Measurements from ENCODE around the gene RASGEF1B. TPM values are rescaled to one million over a fixed set of nuclear protein-coding genes. Genes with fewer than 3 reads are reported as not detected.
A peak's percentile ranks its signal among the peaks of the same experiment; 100 is the strongest.

The RASGEF1B gene
- total and polyA plus RNA-seq, 4 experiments from 2014 or later, result 2.2 to 9.4 (median 6.6) TPM

DNA sequence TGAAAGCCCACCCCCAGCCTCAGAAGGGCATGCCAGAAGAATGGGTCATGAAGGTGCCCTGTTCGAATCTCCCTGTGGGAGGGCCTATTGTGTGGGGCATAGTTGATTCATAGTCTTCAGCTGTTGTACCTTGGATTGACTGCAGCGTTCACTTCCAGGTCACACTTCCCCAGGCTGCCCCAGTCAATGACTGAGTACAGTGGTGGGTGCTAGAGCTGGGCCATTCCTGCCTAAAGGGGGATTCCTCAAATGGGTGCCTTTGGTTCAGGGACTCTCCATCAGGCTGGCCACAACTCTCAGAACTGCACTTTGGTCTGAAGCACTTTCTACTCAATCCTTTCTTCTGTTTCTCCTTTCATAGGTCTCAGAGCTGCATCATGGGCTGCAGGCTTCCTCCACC lies 35.0 kb upstream of the RASGEF1B start:
- no peaks in the 10 kb centered on the region for H3K9me3 ChIP-seq (ENCODE audit: control insufficient read depth in 1 of 2, low read length in 2 of 2)
- no peaks in the 10 kb centered on the region for H3K36me3 Mint-ChIP-seq
- CTCF ChIA-PET (ENCODE audit: partially characterized antibody), result interaction anchor here (1.0 to 1.6 kb wide), 5 partner anchors 9 to 338 kb away, joined by 3 to 8 read pairs (median 3); no protein-coding TSS in a partner anchor
- no peaks in the 10 kb centered on the region for H3K36me3 ChIP-seq (ENCODE audit: insufficient read depth, low read length)
- intact Hi-C loops (cut with micrococcal nuclease), result no loop called here
- H3K27ac Mint-ChIP-seq, result peak overlapping the region in 5 of 7 donors; percentile 16 to 75 (median 59)
- no peak overlapping the region for H3K27ac ChIP-seq (ENCODE audit: low read depth, low read length)
- H3K4me1 ChIP-seq (ENCODE audit: insufficient read depth, low read length), result peaks cover 20% of the 10 kb centered on the region
- peak overlapping the region in 1 of 8 donors; percentile 43 for H3K4me3 Mint-ChIP-seq
- DNase-seq, result no peak
- no peak overlapping the region for H3K4me3 ChIP-seq (ENCODE audit: low read length in 2 of 2)
- peaks cover 15 to 28% (median 16%) of the 10 kb centered on the region in 4 donors for H3K4me1 Mint-ChIP-seq
- POLR2A ChIA-PET (ENCODE audit: partially characterized antibody), result interaction anchor here (1.5 to 4.5 kb wide), 3 partner anchors 14 to 35 kb away, joined by 5 to 31 read pairs (median 11); partner anchors contain the start of gene RASGEF1B
- no peaks in the 10 kb centered on the region for H3K9me3 Mint-ChIP-seq
- peaks cover 0 to 5% of the 10 kb centered on the region in 2 donors for H3K27me3 Mint-ChIP-seq
- no peaks in the 10 kb centered on the region for H3K27me3 ChIP-seq (ENCODE audit: insufficient read depth, low read length)

DNA sequence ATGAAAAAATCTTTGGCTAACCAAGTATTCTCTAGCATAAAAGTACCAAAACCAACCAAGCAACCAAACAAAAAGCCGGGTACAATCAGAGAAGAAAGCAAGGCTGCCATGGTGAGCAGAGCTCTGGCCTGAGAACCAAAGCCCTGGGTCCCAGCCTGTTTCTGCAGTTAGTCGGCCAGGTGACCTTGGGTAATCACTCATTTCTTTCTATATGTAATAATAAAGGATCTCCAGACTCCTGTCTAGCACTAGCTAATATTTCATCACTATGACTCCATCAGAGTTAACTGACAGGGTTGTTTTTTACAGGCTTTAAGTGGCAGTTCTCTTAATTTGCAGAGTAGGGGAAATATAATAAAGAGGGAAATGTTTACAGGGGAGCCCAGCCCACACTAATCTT lies 34.0 kb upstream of the RASGEF1B start:
- ChIA-PET CTCF (ENCODE audit: partially characterized antibody) (interaction anchor here (0.8 to 3.7 kb wide), 5 partner anchors 10 to 52 kb away, joined by 3 to 21 read pairs (median 8); partner anchors contain the start of gene RASGEF1B), POLR2A (ENCODE audit: partially characterized antibody) (interaction anchor here (0.9 to 4.5 kb wide), 4 partner anchors 13 to 779 kb away, joined by 3 to 31 read pairs (median 7); partner anchors contain the start of gene RASGEF1B)
- Histone ChIP-seq H3K27ac (ENCODE audit: low read depth, low read length) (peak overlapping the region; percentile 24), H3K9me3 (ENCODE audit: control insufficient read depth in 1 of 2, low read length in 2 of 2) (no peaks in the 10 kb centered on the region), H3K4me1 (ENCODE audit: insufficient read depth, low read length) (peaks cover 20% of the 10 kb centered on the region), H3K4me3 (ENCODE audit: low read length in 2 of 2) (no peak overlapping the region), H3K27me3 (ENCODE audit: insufficient read depth, low read length) (no peaks in the 10 kb centered on the region), H3K36me3 (ENCODE audit: insufficient read depth, low read length) (no peaks in the 10 kb centered on the region)
- Mint-ChIP-seq H3K27me3 (peaks cover 0 to under 1% of the 10 kb centered on the region in 2 donors), H3K36me3 (no peaks in the 10 kb centered on the region), H3K4me3 (peak overlapping the region in 6 of 8 donors; percentile 61 to 80 (median 71)), H3K27ac (peak overlapping the region; percentile 78 to 91 (median 89)), H3K9me3 (no peaks in the 10 kb centered on the region), H3K4me1 (peaks cover 15 to 28% (median 16%) of the 10 kb centered on the region in 4 donors)
- intact Hi-C loops (cut with micrococcal nuclease), result loop anchor here (1.0 kb wide), 2 partner anchors 13 to 33 kb away; no protein-coding TSS in a partner anchor
- no peak for DNase-seq

GRCh38 chr4:81505004-81505598 lies 33.4 kb upstream of the RASGEF1B start:
- Histone ChIP-seq H3K27ac (ENCODE audit: low read depth, low read length) (peak overlapping the region; percentile 24), H3K36me3 (ENCODE audit: insufficient read depth, low read length) (no peaks in the 10 kb centered on the region), H3K4me1 (ENCODE audit: insufficient read depth, low read length) (peaks cover 20% of the 10 kb centered on the region), H3K27me3 (ENCODE audit: insufficient read depth, low read length) (no peaks in the 10 kb centered on the region), H3K9me3 (ENCODE audit: control insufficient read depth in 1 of 2, low read length in 2 of 2) (no peaks in the 10 kb centered on the region), H3K4me3 (ENCODE audit: low read length in 2 of 2) (no peak overlapping the region)
- Mint-ChIP-seq H3K27ac (peak overlapping the region; percentile 78 to 91 (median 89)), H3K9me3 (no peaks in the 10 kb centered on the region), H3K36me3 (no peaks in the 10 kb centered on the region), H3K4me1 (peaks cover 15 to 28% (median 16%) of the 10 kb centered on the region in 4 donors), H3K27me3 (no peaks in the 10 kb centered on the region), H3K4me3 (peak overlapping the region in 7 of 8 donors; percentile 56 to 80 (median 69))
- ChIA-PET POLR2A (ENCODE audit: partially characterized antibody) (interaction anchor here (0.9 to 4.5 kb wide), 4 partner anchors 12 to 780 kb away, joined by 3 to 31 read pairs (median 7); partner anchors contain the start of gene RASGEF1B), CTCF (ENCODE audit: partially characterized antibody) (interaction anchor here (0.8 to 3.7 kb wide), 6 partner anchors 10 to 183 kb away, joined by 3 to 21 read pairs (median 6); partner anchors contain the start of gene RASGEF1B)
- intact Hi-C loops (cut with micrococcal nuclease), result loop anchor here (1.0 kb wide), 2 partner anchors 13 to 33 kb away; no protein-coding TSS in a partner anchor
- DNase-seq, result peak; percentile 52 to 73 (median 58)

DNA sequence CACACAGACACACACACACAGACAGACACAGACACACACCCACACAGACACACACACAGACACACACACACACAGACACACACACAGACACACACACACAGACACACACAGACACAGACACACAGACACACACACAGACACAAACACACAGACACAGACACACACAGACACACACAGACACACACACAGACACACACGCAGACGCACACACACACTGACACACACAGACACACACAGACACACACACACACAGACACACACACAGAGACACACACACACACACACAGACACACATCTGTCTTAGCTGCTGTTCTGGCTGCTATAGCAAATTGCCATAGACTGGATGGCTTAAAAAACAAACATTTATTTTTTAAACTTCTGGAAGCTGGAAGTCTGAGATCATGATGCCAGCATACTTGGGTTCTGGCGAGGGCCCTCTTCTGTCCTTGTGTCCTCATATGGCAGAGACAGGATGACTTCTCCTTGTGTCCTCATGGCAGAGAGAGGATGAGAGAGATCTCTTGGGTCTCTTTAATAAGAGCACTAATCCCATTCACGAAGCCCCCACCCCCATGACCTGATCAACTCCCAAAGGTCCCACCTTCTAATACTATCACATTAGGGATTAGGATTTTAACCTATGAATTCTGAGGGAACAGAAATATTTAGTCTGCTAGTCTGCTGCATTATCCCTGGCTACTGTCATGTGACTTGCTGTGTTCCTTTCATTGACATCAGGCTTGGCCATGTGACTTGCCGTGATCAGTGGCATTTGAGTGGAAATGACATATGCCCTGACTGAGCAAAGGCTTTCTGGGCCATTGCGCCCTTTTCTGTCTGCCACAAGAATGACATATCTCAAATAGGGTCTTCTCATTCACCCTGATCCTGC lies 32.7 kb upstream of the RASGEF1B start:
- Mint-ChIP-seq H3K36me3 (no peaks in the 10 kb centered on the region), H3K4me3 (peak overlapping the region in 5 of 8 donors; percentile 11 to 73 (median 61)), H3K9me3 (no peaks in the 10 kb centered on the region), H3K27me3 (no peaks in the 10 kb centered on the region), H3K27ac (peak overlapping the region; percentile 78 to 91 (median 89)), H3K4me1 (peaks cover 16 to 28% (median 18%) of the 10 kb centered on the region in 4 donors)
- peak overlapping the region; percentile 24 for H3K27ac ChIP-seq (ENCODE audit: low read depth, low read length)
- H3K9me3 ChIP-seq (ENCODE audit: control insufficient read depth in 1 of 2, low read length in 2 of 2), result no peaks in the 10 kb centered on the region
- POLR2A ChIA-PET (ENCODE audit: partially characterized antibody), result interaction anchor here (1.1 to 4.5 kb wide), 3 partner anchors 12 to 780 kb away, joined by 3 to 31 read pairs (median 11); partner anchors contain the start of gene RASGEF1B
- H3K4me1 ChIP-seq (ENCODE audit: insufficient read depth, low read length), result peaks cover 20% of the 10 kb centered on the region
- no peaks in the 10 kb centered on the region for H3K36me3 ChIP-seq (ENCODE audit: insufficient read depth, low read length)
- peak in 2 of 5 donors; percentile 7 to 45 for DNase-seq
- no peaks in the 10 kb centered on the region for H3K27me3 ChIP-seq (ENCODE audit: insufficient read depth, low read length)
- H3K4me3 ChIP-seq (ENCODE audit: low read length in 2 of 2), result no peak overlapping the region
- CTCF ChIA-PET (ENCODE audit: partially characterized antibody), result interaction anchor here (1.0 to 3.7 kb wide), 2 partner anchors 33 to 184 kb away, joined by 3 to 21 read pairs; partner anchors contain the start of gene RASGEF1B
- intact Hi-C loops (cut with micrococcal nuclease), result loop anchor here (1.0 kb wide), 2 partner anchors 12 to 32 kb away; no protein-coding TSS in a partner anchor

GRCh38 chr4:81503586-81503985 lies 31.9 kb upstream of the RASGEF1B start:
- Histone ChIP-seq H3K9me3 (ENCODE audit: control insufficient read depth in 1 of 2, low read length in 2 of 2) (no peaks in the 10 kb centered on the region), H3K36me3 (ENCODE audit: insufficient read depth, low read length) (no peaks in the 10 kb centered on the region), H3K27ac (ENCODE audit: low read depth, low read length) (no peak overlapping the region), H3K4me1 (ENCODE audit: insufficient read depth, low read length) (peaks cover 20% of the 10 kb centered on the region), H3K27me3 (ENCODE audit: insufficient read depth, low read length) (no peaks in the 10 kb centered on the region), H3K4me3 (ENCODE audit: low read length in 2 of 2) (no peak overlapping the region)
- POLR2A ChIA-PET (ENCODE audit: partially characterized antibody), result interaction anchor here (4.5 kb wide), 1 partner anchor 32 kb away, joined by 31 read pairs; the partner anchor contains the start of gene RASGEF1B
- no peak overlapping the region for H3K4me3 Mint-ChIP-seq
- no peaks in the 10 kb centered on the region for H3K9me3 Mint-ChIP-seq
- H3K27ac Mint-ChIP-seq, result peak overlapping the region in 3 of 7 donors; percentile 53 to 91 (median 56)
- CTCF ChIA-PET (ENCODE audit: partially characterized antibody), result interaction anchor here (3.7 kb wide), 1 partner anchor 32 kb away, joined by 21 read pairs; the partner anchor contains the start of gene RASGEF1B
- H3K4me1 Mint-ChIP-seq, result peaks cover 16 to 28% (median 18%) of the 10 kb centered on the region in 4 donors
- no peak for DNase-seq
- no peaks in the 10 kb centered on the region for H3K27me3 Mint-ChIP-seq
- intact Hi-C loops (cut with micrococcal nuclease), result no loop called here
- no peaks in the 10 kb centered on the region for H3K36me3 Mint-ChIP-seq

GRCh38 chr4:81502564-81502963 lies 30.9 kb upstream of the RASGEF1B start:
- no peak overlapping the region for H3K27ac ChIP-seq (ENCODE audit: low read depth, low read length)
- H3K4me1 ChIP-seq (ENCODE audit: insufficient read depth, low read length), result peaks cover 20% of the 10 kb centered on the region
- no peaks in the 10 kb centered on the region for H3K27me3 ChIP-seq (ENCODE audit: insufficient read depth, low read length)
- H3K9me3 ChIP-seq (ENCODE audit: control insufficient read depth in 1 of 2, low read length in 2 of 2), result no peaks in the 10 kb centered on the region
- POLR2A ChIA-PET (ENCODE audit: partially characterized antibody), result interaction anchor here (1.5 kb wide), 1 partner anchor 31 kb away, joined by 4 read pairs; the partner anchor contains the start of gene RASGEF1B
- H3K36me3 ChIP-seq (ENCODE audit: insufficient read depth, low read length), result no peaks in the 10 kb centered on the region
- Mint-ChIP-seq H3K27me3 (no peaks in the 10 kb centered on the region), H3K27ac (peak overlapping the region in 4 of 7 donors; percentile 12 to 62 (median 44)), H3K9me3 (no peaks in the 10 kb centered on the region), H3K36me3 (no peaks in the 10 kb centered on the region), H3K4me3 (no peak overlapping the region), H3K4me1 (peaks cover 16 to 28% (median 18%) of the 10 kb centered on the region in 4 donors)
- CTCF ChIA-PET (ENCODE audit: partially characterized antibody), result interaction anchor here (1.5 to 3.7 kb wide), 2 partner anchors 31 to 35 kb away, joined by 4 to 21 read pairs; partner anchors contain the start of gene RASGEF1B
- intact Hi-C loops (cut with micrococcal nuclease), result no loop called here
- no peak for DNase-seq
- no peak overlapping the region for H3K4me3 ChIP-seq (ENCODE audit: low read length in 2 of 2)
